Measurements from ENCODE around the gene HP1BP3. TPM values are rescaled to one million over a fixed set of nuclear protein-coding genes. Genes with fewer than 3 reads are reported as not detected.

HP1BP3 gene
- total RNA-seq, 4 donors from 2014 or later, result 138 to 202 (median 148) TPM

GRCh38 chr1:20740781-20741180 lies 46.3 kb downstream of the HP1BP3 start:
- DNase-seq (ENCODE audit: low spot score) (no peak), ATAC-seq (ENCODE audit: low FRiP score) (no peak)
- TF ChIP-seq CTCF (IDR thresholded peaks at IDR 0.05), result no peak

GRCh38 chr1:20739225-20739624 lies 47.9 kb downstream of the HP1BP3 start:
- TF ChIP-seq CTCF (IDR thresholded peaks at IDR 0.05), result no peak
- no peak for DNase-seq (ENCODE audit: low spot score)
- peak; percentile 63 for ATAC-seq (ENCODE audit: low FRiP score)

- DNase-seq (ENCODE audit: low spot score), result no peak
These were observed 51.5 kb downstream of the HP1BP3 start for GRCh38 chr1:20735581-20736111.

GRCh38 chr1:20733360-20733975 lies 53.6 kb downstream of the HP1BP3 start:
- ATAC-seq (ENCODE audit: low FRiP score) (no peak), DNase-seq (ENCODE audit: low spot score) (no peak)
- TF ChIP-seq CTCF (IDR thresholded peaks at IDR 0.05), result no peak

More at GRCh38 chr1:20735581-20736111, 51.5 kb downstream of the HP1BP3 start:
- no peak for TF ChIP-seq CTCF (IDR thresholded peaks at IDR 0.05)
- ATAC-seq (ENCODE audit: low FRiP score), result no peak

GRCh38 chr1:20732588-20733359 lies 54.3 kb downstream of the HP1BP3 start, which contains the start of gene SH2D5:
TSS of gene SH2D5 (minus strand) at chr1:20732703. CDS start at chr1:20728044, 4,659 bp downstream.
- ATAC-seq (ENCODE audit: low FRiP score), result peak; percentile 88
- DNase-seq (ENCODE audit: low spot score), result peak; percentile 92
- TF ChIP-seq CTCF (IDR thresholded peaks at IDR 0.05), result no peak

- peak; percentile 72 for ATAC-seq (ENCODE audit: low FRiP score)
- DNase-seq (ENCODE audit: low spot score), result no peak
- TF ChIP-seq CTCF (IDR thresholded peaks at IDR 0.05), result no peak
These were observed 55.0 kb downstream of the HP1BP3 start for GRCh38 chr1:20732071-20732587.
